Measurements from ENCODE around the gene NFIA. TPM values are rescaled to one million over a fixed set of nuclear protein-coding genes. Genes with fewer than 3 reads are reported as not detected.
A peak's percentile ranks its signal among the peaks of the same experiment; 100 is the strongest.

NFIA gene
- total and polyA plus RNA-seq, 2 of the 13 experiments (the other 11 are each of a cell fraction or from before 2014, with no cell fraction given): 14.7 to 28.5 TPM

DNA sequence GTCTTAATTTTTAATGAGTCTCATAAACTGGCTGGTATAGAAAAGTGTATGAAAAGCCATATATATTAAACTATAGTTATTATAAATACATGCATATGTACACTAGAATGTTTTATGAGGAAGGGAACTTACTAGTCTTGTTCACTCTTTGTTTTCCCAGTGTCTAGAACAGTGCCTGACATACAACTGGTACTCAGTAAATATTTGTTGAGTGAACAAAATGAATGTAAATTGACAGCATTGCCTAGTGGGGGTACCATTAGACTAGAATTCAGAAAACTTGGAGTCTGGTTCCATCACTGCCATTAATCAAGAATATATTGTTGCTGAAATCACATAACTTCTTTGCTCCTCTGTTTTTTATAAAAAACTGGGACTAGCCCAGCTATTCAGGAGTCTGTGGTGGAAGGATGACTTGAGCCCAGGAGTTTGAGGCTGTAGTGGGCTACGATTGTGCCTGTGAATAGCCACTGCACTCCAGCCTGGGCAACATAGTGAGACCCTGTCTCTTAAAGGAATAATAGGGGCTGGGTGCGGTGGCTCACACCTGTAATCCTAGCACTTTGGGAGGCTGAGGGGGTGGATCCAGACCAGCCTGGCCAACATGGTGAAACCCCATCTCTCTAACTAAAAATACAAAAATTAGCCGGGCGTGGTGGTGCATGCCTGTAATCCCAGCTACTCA is 51.1 kb downstream of the NFIA start:
- H3K27me3 ChIP-seq (ENCODE audit: control insufficient read depth in 1 of 2, insufficient read depth in 2 of 2, low read length in 2 of 2): no peaks in the 10 kb centered on the region
- no TSS peak for BruUV-seq (replicated peaks)
- H3K4me2 ChIP-seq (ENCODE audit: low read depth, low read length): no peak overlapping the region
- no peak overlapping the region for H2AFZ ChIP-seq (ENCODE audit: low read length)
- no peaks in the 10 kb centered on the region for H3K9me3 ChIP-seq (ENCODE audit: low read length)
- WGBS (ENCODE audit: low lambda C conversion rate): 97% methylated on average over 4 of the region's 4 CpGs
- DNase-seq (ENCODE audit: low spot score) (no peak), ATAC-seq (no peak), FAIRE-seq (no peak)
- H3K27ac ChIP-seq (ENCODE audit: extremely low read length, insufficient read depth, low read length): no peak overlapping the region
- H3K4me3 ChIP-seq (replicated peaks in 1 of 3; ENCODE audit: insufficient read depth in 1 of 3, low read depth in 2 of 3, low read length in 3 of 3): no peak overlapping the region
- peaks cover 6% of the 10 kb centered on the region for H4K20me1 ChIP-seq (ENCODE audit: insufficient read depth, low read length)
- H3K79me2 ChIP-seq (ENCODE audit: insufficient read depth, low read length): peaks cover 95% of the 10 kb centered on the region
- intact Hi-C loops (cut with micrococcal nuclease; ENCODE audit: unreplicated experiment): no loop called here
- POLR2A ChIA-PET: no interaction called here
- in situ Hi-C loops (cut with HindIII; ENCODE audit: extremely low pct_ligation_motif_present, low pct_unique_long_range_greater_than_20kb): no loop called here
- TF ChIP-seq, protein P1, sequence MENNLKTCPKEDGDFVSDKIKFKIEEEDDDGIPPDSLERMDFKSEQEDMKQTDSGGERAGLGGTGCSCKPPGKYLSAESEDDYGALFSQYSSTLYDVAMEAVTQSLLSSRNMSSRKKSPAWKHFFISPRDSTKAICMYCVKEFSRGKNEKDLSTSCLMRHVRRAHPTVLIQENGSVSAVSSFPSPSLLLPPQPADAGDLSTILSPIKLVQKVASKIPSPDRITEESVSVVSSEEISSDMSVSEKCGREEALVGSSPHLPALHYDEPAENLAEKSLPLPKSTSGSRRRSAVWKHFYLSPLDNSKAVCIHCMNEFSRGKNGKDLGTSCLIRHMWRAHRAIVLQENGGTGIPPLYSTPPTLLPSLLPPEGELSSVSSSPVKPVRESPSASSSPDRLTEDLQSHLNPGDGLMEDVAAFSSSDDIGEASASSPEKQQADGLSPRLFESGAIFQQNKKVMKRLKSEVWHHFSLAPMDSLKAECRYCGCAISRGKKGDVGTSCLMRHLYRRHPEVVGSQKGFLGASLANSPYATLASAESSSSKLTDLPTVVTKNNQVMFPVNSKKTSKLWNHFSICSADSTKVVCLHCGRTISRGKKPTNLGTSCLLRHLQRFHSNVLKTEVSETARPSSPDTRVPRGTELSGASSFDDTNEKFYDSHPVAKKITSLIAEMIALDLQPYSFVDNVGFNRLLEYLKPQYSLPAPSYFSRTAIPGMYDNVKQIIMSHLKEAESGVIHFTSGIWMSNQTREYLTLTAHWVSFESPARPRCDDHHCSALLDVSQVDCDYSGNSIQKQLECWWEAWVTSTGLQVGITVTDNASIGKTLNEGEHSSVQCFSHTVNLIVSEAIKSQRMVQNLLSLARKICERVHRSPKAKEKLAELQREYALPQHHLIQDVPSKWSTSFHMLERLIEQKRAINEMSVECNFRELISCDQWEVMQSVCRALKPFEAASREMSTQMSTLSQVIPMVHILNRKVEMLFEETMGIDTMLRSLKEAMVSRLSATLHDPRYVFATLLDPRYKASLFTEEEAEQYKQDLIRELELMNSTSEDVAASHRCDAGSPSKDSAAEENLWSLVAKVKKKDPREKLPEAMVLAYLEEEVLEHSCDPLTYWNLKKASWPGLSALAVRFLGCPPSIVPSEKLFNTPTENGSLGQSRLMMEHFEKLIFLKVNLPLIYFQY (CRISPR knock-in tag; IDR thresholded peaks at IDR 0.05; ENCODE audit: borderline replicate concordance): no peak
- peak; percentile 82 for TF ChIP-seq ZNF121 (CRISPR knock-in tag; IDR thresholded peaks at IDR 0.05)
- H3K36me3 ChIP-seq (replicated peaks in 1 of 2; ENCODE audit: control insufficient read depth in 1 of 2, insufficient read depth in 2 of 2, low read length in 2 of 2): peaks cover 0 to 13% of the 10 kb centered on the region in 2 experiments; a peak in 4 of 5 replicates
- H3K4me1 ChIP-seq (ENCODE audit: insufficient read depth, low read length): peaks cover 28% of the 10 kb centered on the region
- H3K9ac ChIP-seq (ENCODE audit: insufficient read depth, low read depth, low read length): no peak overlapping the region
- CTCF ChIA-PET (ENCODE audit: low intra/inter-chr PET ratio, low total read pairs): no interaction called here

DNA sequence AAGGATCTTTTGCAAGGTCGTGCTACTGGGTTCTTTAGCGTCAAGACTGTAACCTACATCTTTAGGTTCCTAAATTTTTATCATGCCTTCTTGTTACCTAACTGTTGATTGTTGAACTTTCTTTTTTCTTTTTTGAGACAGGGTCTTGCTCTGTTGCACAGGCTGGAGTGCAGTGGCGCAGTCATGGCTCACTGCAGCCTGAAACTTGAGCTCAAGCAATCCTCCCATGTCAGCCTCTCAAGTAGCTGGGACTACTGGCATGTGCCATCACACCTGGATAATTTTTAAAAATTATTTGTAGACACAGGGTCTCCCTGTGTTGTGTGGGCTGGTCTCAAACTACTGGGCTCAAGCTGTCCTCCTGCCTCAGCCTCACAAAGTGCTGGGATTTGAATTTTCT is 52.9 kb downstream of the NFIA start:
- TF ChIP-seq, protein P2, sequence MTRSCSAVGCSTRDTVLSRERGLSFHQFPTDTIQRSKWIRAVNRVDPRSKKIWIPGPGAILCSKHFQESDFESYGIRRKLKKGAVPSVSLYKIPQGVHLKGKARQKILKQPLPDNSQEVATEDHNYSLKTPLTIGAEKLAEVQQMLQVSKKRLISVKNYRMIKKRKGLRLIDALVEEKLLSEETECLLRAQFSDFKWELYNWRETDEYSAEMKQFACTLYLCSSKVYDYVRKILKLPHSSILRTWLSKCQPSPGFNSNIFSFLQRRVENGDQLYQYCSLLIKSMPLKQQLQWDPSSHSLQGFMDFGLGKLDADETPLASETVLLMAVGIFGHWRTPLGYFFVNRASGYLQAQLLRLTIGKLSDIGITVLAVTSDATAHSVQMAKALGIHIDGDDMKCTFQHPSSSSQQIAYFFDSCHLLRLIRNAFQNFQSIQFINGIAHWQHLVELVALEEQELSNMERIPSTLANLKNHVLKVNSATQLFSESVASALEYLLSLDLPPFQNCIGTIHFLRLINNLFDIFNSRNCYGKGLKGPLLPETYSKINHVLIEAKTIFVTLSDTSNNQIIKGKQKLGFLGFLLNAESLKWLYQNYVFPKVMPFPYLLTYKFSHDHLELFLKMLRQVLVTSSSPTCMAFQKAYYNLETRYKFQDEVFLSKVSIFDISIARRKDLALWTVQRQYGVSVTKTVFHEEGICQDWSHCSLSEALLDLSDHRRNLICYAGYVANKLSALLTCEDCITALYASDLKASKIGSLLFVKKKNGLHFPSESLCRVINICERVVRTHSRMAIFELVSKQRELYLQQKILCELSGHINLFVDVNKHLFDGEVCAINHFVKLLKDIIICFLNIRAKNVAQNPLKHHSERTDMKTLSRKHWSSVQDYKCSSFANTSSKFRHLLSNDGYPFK (CRISPR knock-in tag; IDR thresholded peaks at IDR 0.05; ENCODE audit: borderline replicate concordance): no peak
- FAIRE-seq (no peak), ATAC-seq (no peak), DNase-seq (ENCODE audit: low spot score) (no peak)
- H4K20me1 ChIP-seq (ENCODE audit: insufficient read depth, low read length): peaks cover 10% of the 10 kb centered on the region
- H3K27ac ChIP-seq (ENCODE audit: extremely low read length, insufficient read depth, low read length): no peak overlapping the region
- H3K9me3 ChIP-seq (ENCODE audit: low read length): no peaks in the 10 kb centered on the region
- no peaks in the 10 kb centered on the region for H3K27me3 ChIP-seq (ENCODE audit: control insufficient read depth in 1 of 2, insufficient read depth in 2 of 2, low read length in 2 of 2)
- no peak overlapping the region for H2AFZ ChIP-seq (ENCODE audit: low read length)
- in situ Hi-C loops (cut with HindIII; ENCODE audit: extremely low pct_ligation_motif_present, low pct_unique_long_range_greater_than_20kb) (no loop called here), intact Hi-C loops (cut with micrococcal nuclease; ENCODE audit: unreplicated experiment) (no loop called here)
- H3K4me2 ChIP-seq (ENCODE audit: low read depth, low read length): no peak overlapping the region
- peaks cover 96% of the 10 kb centered on the region for H3K79me2 ChIP-seq (ENCODE audit: insufficient read depth, low read length)
- H3K9ac ChIP-seq (ENCODE audit: insufficient read depth, low read depth, low read length): no peak overlapping the region
- BruUV-seq (replicated peaks): no TSS peak
- peaks cover 1 to 13% of the 10 kb centered on the region in 2 experiments for H3K36me3 ChIP-seq (replicated peaks in 1 of 2; ENCODE audit: control insufficient read depth in 1 of 2, insufficient read depth in 2 of 2, low read length in 2 of 2)
- CTCF ChIA-PET (ENCODE audit: low intra/inter-chr PET ratio, low total read pairs): no interaction called here
- peaks cover 44% of the 10 kb centered on the region for H3K4me1 ChIP-seq (ENCODE audit: insufficient read depth, low read length)
- WGBS (ENCODE audit: low lambda C conversion rate): 99% methylated on average over 3 of the region's 3 CpGs
- POLR2A ChIA-PET: no interaction called here
- no peak overlapping the region for H3K4me3 ChIP-seq (replicated peaks in 1 of 3; ENCODE audit: insufficient read depth in 1 of 3, low read depth in 2 of 3, low read length in 3 of 3)
